DMS153 treated with DMSO at 0.1 percent for 48 hours (cell line): ENCODE results near the gene MAP4K4.
"Not testable (repeated sequence)": the region's sequence is repeated elsewhere in the genome, so short reads cannot be mapped to it uniquely, and the experiment has no call there.

Source experiments
- DNase-seq: peaks from one replicate; lab custom pipeline; 2025; ENCODE audit not compliant: unreplicated experiment; lab: John Stamatoyannopoulos, UW

MAP4K4 gene

DNA sequence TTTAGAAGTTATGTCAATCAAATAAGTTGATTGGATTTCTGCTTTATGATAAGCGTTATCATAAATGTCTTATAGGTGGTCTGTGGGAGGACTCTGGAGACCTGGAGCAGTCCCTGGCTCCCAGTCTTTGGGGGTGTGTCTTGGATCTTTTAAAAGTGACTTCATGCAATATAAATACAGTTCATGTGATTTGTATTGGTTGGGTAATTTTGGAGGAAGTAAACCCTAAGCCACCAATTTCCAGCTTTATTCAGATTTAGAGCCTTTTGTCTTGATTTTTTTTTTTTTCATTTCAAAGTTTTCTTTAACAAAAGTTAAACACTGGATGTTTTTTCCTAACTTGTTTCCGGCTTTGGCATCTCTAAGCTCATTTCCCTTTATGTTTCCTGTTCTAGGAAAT is 68.8 kb downstream of the MAP4K4 start:
- no peak for DNase-seq

GRCh38 chr2:101766871-101767739 is 69.6 kb downstream of the MAP4K4 start:
- DNase-seq = no peak

- no peak for DNase-seq
Observed at GRCh38 chr2:101768556-101769220, 71.2 kb downstream of the MAP4K4 start.

- DNase-seq = not testable (repeated sequence)
Observed at GRCh38 chr2:101769726-101770125, 72.2 kb downstream of the MAP4K4 start.

- no peak for DNase-seq
Observed at GRCh38 chr2:101770726-101771125, 73.2 kb downstream of the MAP4K4 start.

- DNase-seq = no peak
Observed at GRCh38 chr2:101771227-101771902, 73.9 kb downstream of the MAP4K4 start.

DNA sequence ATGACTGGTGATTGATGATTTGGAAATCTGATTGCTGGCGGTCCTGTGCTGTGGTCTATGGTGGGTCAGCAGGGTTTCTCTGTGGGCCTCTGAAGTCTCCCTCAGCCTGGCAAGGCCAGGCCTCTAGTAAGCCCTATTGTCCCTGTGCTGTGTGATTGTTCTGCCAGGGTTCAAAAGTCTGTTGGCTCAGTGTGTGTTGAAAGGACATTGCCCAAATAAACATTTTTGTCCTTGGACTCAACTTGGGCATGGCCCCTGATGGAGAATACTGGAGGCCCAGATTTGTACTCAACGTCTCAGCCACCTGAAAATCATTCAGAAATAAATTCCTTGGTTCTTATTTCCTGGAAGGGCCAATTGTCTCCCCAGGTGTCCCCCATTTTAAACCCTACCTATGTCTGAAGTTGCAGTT is 74.4 kb downstream of the MAP4K4 start:
- DNase-seq = no peak

DNA sequence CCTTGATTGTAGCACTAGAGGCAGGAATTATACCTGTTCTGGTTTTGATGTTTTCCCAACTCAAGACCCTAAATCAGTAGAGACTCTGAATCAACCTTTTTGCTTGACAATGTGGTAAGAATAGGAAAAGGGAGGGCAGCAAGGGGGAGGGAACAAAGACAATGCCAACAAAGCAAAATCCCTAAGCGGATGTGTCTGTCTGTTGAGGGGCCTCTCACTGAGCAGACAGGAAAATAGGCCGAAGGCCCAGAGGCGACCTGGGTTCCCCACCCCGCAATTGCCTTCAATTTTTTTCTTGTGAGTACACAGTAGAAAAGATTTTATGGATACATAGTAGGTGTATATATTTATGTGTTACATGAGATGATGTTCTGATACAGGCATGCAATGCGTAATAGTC is 75.6 kb downstream of the MAP4K4 start:
- no peak for DNase-seq

DNA sequence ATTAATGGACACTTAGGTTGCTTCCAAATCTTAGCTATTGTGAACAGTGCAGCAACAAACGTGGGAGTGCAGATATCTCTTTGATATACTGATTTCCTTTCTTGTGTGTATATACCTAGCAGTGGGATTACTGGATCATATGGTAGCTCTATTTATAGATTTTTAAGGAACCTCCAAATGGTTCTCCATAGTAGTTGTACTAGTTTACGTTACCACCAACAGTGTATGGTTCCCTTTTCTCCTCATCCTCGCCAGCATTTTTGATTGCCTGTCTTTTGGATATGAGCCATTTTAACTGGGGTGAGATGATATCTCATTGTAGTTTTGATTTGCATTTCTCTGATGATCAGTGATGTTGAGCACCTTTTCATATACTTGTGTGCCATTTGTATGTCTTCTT is 76.5 kb downstream of the MAP4K4 start:
- not testable (repeated sequence) for DNase-seq

DNA sequence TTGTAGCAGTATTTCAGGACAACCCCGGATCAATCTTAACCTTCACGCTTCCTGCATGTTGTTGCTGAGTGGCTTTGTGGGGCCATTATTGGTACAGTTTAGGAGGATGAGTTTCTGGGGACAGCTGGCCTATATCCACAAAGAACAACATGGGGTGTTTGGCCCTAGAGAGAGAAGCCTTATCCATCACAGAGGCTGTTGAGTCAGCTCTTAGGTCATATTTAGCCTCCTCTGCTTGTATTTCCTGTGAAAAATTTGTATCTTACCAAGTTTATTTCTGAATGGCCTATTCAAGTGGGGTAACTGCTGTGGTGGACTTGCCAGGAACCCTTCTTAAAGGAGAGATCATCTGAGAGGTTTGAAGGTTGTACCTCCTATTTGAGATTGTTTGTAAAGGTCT is 77.6 kb downstream of the MAP4K4 start:
- no peak for DNase-seq

DNA sequence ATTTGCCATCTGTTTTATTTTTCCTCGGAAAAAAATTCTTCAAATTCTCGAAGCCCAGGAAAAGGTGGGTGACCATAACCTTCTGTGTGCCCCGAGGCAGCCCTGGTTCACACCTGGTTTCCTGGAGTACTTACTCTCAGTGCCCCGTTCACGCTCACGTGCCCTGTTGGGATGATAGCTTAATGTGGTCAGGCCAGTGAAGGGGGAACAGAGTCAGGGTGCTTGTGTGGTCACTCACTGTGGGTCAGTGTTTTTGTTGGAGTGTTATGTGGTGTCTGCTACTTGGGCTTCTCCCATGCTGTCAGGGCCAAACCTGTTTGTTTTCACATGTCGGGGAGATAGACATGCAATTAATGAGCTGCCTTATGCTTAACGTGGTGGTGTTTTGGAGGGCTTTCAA is 78.1 kb downstream of the MAP4K4 start:
- DNase-seq = no peak

DNA sequence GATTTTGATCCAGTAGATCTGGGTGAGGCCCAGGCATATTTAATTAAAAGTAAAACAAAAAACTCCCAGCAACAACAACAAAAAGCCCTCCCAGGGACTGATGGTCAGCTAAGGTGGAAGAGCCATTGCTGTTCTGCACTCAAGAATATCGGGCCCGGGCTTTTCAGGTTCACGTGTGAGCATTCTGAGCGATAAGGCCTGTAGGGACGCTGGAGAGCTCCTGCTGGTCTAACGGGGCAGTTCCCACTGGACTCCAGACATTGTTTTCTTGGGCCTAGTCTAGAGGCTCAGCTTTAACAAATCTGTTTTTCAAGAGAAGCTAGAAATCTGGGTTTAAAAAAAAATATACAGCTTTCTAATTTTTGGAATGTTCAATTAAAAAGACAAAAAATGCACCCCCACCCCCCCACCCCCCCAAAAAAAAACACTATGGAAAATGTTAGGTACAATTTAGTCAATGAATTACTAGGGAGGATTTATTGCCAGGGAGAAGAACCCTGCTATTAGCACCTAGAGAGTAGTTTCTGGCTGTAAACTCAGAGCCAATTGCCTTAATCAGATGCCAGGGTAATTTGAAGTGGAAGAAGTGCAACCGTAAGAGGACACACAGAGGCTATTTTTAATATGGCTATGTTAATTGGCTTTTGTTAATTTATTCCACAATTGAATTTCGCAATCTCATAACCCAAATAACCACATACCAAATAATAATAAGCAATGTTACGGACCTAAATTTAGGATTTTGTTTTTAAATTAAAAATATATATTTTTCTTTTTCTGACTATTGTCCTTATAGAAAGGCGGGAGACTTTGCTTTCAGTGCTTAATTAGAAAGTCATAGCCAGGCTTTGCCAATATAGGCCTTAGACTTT is 78.9 kb downstream of the MAP4K4 start:
- no peak for DNase-seq

DNA sequence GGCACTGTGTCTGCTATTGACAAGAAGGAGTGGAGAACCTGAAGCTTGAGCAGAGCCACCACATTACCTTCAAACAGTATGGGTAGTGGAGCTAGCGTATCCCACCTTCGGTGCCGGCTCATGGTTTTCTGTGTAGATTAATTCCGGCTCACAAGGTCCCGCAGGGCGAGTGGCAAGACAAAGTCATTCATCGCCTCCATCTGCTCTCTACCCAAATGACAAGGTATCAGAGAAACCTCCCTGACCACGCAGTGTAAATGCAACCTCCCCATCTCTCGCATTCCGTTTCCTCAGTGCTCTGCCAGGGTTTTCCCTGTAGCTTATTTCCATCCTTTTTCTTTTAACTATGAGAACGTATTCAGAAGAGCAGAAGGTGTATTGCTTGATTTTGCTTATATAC is 79.8 kb downstream of the MAP4K4 start:
- DNase-seq = no peak

- no peak for DNase-seq
Observed at GRCh38 chr2:101778102-101778501, 80.6 kb downstream of the MAP4K4 start.

DNA sequence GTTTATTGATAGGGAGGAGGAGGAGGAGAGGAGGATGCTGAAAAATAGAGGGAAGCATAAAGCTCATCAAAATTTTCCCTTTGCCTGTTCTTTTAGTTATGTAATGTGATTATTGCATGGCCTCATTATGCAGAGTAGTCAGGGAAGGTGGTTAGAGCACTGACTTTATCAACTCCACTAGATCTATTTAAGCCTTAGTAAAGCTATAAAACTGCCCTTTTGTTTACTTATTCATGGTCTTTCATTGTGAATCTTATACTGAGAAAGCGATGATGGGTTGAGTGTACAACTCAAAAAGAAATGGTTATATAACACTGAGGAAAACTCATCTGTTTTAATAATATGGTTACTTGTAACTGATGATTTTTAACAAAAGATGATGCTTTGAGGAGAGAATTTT is 81.7 kb downstream of the MAP4K4 start:
- DNase-seq = no peak

- no peak for DNase-seq
Observed at GRCh38 chr2:101779656-101780055, 82.1 kb downstream of the MAP4K4 start.

DNA sequence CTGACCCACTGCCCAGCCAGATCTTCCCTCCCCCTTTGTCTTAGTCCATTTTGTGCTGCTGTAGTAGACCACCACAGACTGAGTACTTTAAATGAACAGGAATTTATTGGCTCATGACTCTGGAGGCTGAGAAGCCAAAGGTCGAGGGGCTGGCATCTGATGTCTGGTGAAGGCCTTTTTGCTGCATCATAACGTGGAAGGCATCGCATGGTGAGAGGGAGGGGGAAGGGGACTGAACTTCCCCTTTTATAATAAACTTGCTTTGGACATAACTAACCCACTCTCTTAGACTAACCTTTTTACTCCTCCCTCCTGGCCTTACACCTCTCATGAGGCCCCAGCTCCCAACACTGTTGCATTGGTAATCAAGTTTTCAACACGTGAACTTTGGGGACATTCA is 83.8 kb downstream of the MAP4K4 start:
- no peak for DNase-seq

DNA sequence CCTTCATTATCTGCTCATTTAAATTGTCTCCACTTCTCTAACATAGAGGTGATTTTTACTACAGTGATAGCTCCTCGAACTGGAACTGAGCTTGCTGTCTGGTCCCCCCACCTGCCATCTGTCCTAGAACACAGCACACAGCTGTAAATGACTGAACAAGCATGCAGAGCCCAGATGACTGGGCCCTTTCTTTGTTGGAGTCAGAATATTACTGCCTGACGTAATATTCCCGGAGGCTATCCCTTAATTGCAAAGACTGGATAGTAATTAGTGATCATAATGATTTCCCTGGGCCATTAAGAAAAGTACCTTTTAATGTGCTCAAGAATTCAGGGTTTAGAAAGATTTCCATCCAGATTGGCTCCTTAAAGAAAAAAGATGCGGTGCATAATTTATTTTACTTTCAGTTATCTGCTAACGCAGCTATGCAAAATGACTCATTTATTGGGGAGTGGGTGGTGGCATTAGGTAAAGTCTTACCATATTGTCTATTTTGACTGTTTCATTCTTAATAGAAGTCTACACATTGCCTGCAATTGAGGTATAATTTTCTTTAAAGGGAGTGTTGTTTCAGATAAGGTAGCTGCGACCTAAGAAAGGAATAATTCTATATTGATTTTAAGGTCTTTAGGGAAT is 84.4 kb downstream of the MAP4K4 start:
- DNase-seq = no peak

- DNase-seq = no peak
Observed at GRCh38 chr2:101782427-101782792, 84.9 kb downstream of the MAP4K4 start.

DNA sequence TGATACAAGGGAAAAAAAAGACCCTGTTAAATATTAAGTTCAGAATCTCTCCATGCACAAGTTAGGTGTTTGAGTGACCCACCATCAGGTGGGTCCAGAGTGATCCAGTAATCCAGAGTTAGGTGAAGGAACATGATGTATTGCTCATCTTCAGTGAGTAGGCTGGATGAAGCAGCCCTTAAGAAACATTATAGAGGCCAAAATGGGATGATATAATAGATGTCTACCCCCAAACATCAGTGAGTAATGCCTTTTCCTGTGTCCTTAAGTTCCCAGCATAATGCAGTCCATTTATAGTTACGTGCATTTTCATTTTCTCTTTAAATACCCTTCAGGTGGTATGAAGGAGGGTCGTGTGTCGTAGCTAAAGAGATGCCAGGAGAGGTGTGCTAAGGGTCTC is 89.6 kb downstream of the MAP4K4 start:
- no peak for DNase-seq

- DNase-seq = no peak
Observed at GRCh38 chr2:101788565-101788964, 91.1 kb downstream of the MAP4K4 start.
